HL-60/S4 treated with retinoic acid at 250 ng/mL for 4 days and 3 days (cell line): ENCODE measurements around the gene TBC1D25.
"Not testable (repeated sequence)": the region's sequence is repeated elsewhere in the genome, so short reads cannot be mapped to it uniquely, and the experiment has no call there.

ENCODE experiments used
- in situ Hi-C: fragments of 300-500 bp; cut with MboI; formaldehyde crosslinking; loops from 2 replicates; pipeline ENCODE4 v1.7.0; 2022; ENCODE audit warnings: low sequenced_read_pairs

The TBC1D25 gene

GRCh38 chrX:48514868-48515460 is 24.6 kb upstream of the TBC1D25 start:
- in situ Hi-C loops: no loop called here

GRCh38 chrX:48515842-48516241 is 23.7 kb upstream of the TBC1D25 start:
- in situ Hi-C loops: no loop called here

- in situ Hi-C loops: no loop called here
These were observed 23.2 kb upstream of the TBC1D25 start for GRCh38 chrX:48516285-48516684.

GRCh38 chrX:48516987-48517386 is 22.5 kb upstream of the TBC1D25 start:
- in situ Hi-C loops: no loop called here

GRCh38 chrX:48519481-48519880 is 20.0 kb upstream of the TBC1D25 start:
- in situ Hi-C loops: not testable (repeated sequence)

- in situ Hi-C loops: no loop called here
These were observed 19.1 kb upstream of the TBC1D25 start for GRCh38 chrX:48520455-48520854.

DNA sequence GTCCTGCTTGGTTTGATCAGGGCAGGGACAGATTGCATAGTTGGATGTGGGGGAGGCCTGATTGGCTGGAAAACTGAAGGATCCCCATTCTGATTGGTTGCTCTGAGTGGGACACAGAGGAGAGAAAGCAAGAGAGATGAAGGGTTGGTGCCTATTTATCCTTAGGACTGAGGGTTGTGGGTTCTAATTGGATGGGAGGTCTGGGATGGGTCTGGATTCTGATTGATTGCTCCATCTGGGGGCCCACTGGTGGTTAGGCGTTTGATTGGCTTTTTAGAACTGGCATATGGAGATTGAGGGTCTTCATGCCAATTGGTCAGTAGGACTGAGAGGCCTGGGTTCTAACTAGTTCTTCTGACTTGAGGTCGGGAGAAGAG is 18.6 kb upstream of the TBC1D25 start:
- in situ Hi-C loops: no loop called here

- in situ Hi-C loops: no loop called here
These were observed 17.9 kb upstream of the TBC1D25 start, which contains the start of gene EBP for GRCh38 chrX:48521353-48522243. Gene EBP, plus strand, starts transcription at chrX:48521808. Its CDS starts 1,964 bp downstream, at chrX:48523772.

- in situ Hi-C loops: no loop called here
These were observed 17.2 kb upstream of the TBC1D25 start for GRCh38 chrX:48522291-48522690.

- in situ Hi-C loops: no loop called here
These were observed 15.8 kb upstream of the TBC1D25 start for GRCh38 chrX:48523682-48524081.

DNA sequence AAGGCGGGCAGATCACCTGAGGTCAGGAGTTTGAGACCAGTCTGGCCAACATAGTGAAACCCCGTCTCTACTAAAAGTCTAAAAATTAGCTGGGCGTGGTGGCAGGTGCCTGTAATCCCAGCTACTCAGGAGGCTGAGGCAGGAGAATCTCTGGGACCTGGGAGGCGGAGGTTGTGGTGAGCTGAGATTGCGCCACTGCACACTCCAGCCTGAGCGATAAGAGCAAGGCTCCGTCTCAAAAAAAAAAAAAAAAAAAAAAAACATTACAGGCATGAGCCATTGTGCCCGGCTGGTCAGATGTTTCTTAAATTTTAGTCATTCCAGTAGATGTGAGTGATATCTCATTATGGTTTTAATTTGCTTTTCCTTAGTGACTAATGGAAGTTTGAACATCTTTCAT is 13.7 kb upstream of the TBC1D25 start:
- in situ Hi-C loops: not testable (repeated sequence)

GRCh38 chrX:48530736-48531135 is 8.8 kb upstream of the TBC1D25 start:
- in situ Hi-C loops: no loop called here

GRCh38 chrX:48531358-48531959 is 8.1 kb upstream of the TBC1D25 start:
- in situ Hi-C loops: no loop called here

GRCh38 chrX:48532161-48532560 is 7.4 kb upstream of the TBC1D25 start:
- in situ Hi-C loops: no loop called here

- in situ Hi-C loops: no loop called here
These were observed 6.3 kb upstream of the TBC1D25 start for GRCh38 chrX:48533165-48533564.

DNA sequence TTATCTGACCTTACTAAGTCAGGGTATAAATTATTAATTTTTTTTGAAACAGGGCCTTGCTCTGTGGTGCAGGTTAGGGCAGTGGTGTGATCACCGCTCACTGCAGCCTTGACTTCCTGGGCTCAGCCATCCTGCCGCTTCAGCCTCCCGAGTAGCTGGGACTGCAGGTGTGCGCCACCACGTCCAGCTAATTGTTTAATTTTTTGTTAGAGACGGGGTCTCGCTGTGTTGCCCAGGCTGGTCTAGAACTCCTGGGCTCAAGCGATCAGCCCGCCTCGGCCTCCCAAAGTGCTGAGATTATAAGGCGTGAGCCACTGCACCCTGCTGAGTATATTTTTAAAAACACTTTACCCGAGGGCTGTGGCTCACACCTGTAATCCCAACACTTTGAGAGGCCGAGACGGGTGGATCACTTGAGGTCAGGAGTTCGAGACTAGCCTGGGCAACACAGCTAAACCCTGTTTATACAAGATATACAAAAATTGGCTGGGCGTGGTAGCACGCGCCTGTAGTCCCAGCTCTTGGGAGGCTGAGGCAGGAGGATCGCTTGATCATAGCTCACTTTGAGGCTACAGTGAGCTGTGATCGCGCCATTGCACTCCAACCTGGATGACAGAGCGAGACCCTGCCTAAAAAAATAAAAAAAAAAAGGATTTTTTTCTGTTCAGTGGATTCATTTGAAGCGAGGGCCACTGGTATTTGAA is 721 bp upstream of the TBC1D25 start:
- in situ Hi-C loops: no loop called here

GRCh38 chrX:48540028-48540375 is 488 bp downstream of the TBC1D25 start:
- in situ Hi-C loops: no loop called here

DNA sequence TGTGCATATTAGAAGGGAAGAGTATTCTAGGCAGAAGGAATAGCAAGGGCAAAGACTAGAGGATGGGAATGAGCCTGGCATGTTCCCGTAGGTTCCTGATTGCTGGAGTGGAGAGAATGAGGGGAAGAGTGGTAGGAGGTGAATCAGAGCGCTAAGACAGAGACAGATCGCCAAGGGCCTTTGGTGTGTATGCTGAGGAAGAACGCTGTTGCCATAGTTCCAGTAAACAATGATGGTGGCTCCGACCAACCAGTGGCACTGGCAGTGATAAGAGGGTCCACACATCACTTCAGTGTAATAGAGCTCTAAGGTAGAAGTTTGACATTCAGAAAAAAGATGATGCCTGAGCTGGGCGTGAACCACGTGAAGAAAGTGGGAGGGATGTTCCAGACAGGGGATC is 966 bp downstream of the TBC1D25 start:
- in situ Hi-C loops: no loop called here

GRCh38 chrX:48541140-48541814 is 1.8 kb downstream of the TBC1D25 start:
- in situ Hi-C loops: no loop called here

GRCh38 chrX:48548871-48549270 is 9.4 kb downstream of the TBC1D25 start:
- in situ Hi-C loops: no loop called here
